HTR-8/SVneo (cell line): ENCODE results near the gene MC3R.
"Not testable (repeated sequence)": the region's sequence is repeated elsewhere in the genome, so short reads cannot be mapped to it uniquely, and the experiment has no call there.

Experiments
- DNase-seq: peaks from one replicate; pipeline ENCODE4 v3.0.0; 2011; ENCODE audit warnings: low spot score, mixed read lengths; ENCODE audit not compliant: insufficient read length
- FAIRE-seq: peaks from 2 replicates; lab custom pipeline; 2011; peaks lifted over from hg19 to GRCh38; lab: Jason Lieb, UNC

The MC3R gene

GRCh38 chr20:56247954-56248782 is at the start of gene MC3R:
TSS of gene MC3R (plus strand) at chr20:56248732. CDS start at chr20:56248844, 112 bp downstream.
- FAIRE-seq (peak; percentile 99), DNase-seq (peak; percentile 83)

DNA sequence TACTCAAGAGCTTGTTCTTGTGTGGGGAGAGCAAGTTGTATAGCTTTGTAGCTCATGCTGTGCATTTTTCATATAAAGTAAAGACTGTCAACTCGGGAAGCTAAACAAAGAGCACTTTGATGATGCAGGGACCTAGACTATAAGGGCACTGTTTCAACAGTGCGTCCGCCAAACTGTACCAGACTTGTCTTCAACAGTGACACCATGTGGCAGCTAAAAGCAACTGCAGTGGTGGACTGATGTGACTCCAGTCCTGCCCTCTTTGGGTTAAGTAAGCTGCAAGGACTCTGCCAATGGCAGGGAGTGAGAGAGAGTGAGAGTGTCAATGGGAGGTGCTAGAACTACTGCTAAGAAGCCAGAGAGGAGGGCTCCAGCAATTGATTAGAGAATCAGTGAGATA is 48.1 kb upstream of the MC3R start:
- peak; percentile 93 for FAIRE-seq
- no peak for DNase-seq

DNA sequence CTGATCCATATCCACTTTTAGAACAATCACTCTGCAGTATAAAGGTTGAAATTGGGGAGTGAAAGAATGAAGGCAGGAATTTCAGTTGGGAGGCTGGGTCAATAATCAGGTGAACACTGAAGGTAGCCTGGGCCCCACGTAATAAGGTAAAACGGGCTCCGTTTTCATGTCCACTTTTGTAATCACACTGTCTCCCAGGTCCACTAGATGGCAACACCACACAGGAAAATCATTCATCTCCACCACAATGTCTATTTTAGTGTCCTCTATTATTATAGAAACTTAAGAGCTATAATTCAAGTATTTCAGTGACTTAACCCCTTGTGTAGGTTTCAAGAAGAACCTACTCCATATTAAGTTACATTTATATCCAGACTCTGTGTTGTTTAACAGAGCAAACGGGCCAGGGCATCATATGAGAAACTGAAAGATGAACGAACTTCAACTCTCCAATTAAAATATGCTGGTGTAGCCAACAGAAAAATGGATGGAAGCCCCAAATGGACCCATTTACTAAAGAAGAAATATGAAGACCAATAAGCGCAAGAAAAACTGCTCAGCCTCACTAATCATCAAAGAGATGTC is 45.9 kb upstream of the MC3R start:
- DNase-seq (peak; percentile 62), FAIRE-seq (no peak)

- DNase-seq (no peak), FAIRE-seq (peak; percentile 80)
Measured at GRCh38 chr20:56204206-56204605, 44.3 kb upstream of the MC3R start.

- DNase-seq (no peak), FAIRE-seq (no peak)
Measured at GRCh38 chr20:56205346-56205745, 43.2 kb upstream of the MC3R start.

GRCh38 chr20:56207656-56208055 is 40.9 kb upstream of the MC3R start:
- DNase-seq (no peak), FAIRE-seq (peak; percentile 36)

- FAIRE-seq = no peak
- no peak for DNase-seq
Measured at GRCh38 chr20:56208121-56208520, 40.4 kb upstream of the MC3R start.

DNA sequence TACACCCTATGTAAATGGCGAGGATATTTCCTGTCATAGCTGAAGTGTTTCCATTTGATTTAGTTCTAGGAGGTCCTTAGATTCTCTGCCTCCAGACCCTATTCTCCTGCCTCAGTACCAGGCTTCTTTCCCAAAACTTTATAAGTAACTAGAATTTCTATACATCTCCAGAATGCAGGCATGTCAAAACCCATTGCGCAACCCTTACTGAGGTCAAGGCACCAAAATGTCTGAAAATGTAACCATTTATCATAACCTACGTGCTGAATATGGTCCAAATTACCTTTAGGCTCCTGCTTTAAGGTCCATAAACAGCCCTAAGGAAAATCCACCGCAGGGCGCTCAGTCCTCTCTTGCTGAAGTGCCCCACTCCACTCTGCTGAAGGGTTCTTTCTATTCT is 37.5 kb upstream of the MC3R start:
- DNase-seq (no peak), FAIRE-seq (peak; percentile 79)

- FAIRE-seq (peak; percentile 72), DNase-seq (no peak)
Measured at GRCh38 chr20:56212091-56212490, 36.4 kb upstream of the MC3R start.

DNA sequence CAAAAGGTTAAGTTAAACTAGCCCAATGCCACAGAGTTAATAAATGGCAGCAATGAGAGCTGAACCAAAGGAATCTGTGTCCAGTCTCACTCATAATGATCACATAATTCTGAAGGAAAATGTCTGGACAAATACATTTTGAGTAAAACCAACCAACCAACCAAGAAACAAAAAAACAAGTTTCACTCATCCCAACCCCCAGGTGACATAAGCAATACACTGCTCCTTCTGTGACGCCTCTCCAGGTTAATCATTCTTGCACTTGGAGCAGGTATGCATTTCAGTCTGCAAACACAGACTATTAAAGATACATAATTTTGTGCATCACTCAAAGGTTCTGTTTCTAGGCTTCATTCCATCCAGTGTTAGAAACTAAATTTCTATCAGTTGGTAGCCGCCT is 35.2 kb upstream of the MC3R start:
- DNase-seq = no peak
- peak; percentile 26 for FAIRE-seq

GRCh38 chr20:56215115-56215514 is 33.4 kb upstream of the MC3R start:
- peak; percentile 46 for FAIRE-seq
- no peak for DNase-seq

- no peak for DNase-seq
- FAIRE-seq = peak; percentile 67
Measured at GRCh38 chr20:56217829-56218228, 30.7 kb upstream of the MC3R start.

- DNase-seq = not testable (repeated sequence)
- peak; percentile 70 for FAIRE-seq
Measured at GRCh38 chr20:56221186-56221585, 27.3 kb upstream of the MC3R start.

- peak; percentile 94 for FAIRE-seq
- DNase-seq = no peak
Measured at GRCh38 chr20:56222201-56222600, 26.3 kb upstream of the MC3R start.

- DNase-seq (no peak), FAIRE-seq (peak; percentile 96)
Measured at GRCh38 chr20:56222945-56223344, 25.6 kb upstream of the MC3R start.

GRCh38 chr20:56223352-56223751 is 25.2 kb upstream of the MC3R start:
- no peak for DNase-seq
- FAIRE-seq = no peak

DNA sequence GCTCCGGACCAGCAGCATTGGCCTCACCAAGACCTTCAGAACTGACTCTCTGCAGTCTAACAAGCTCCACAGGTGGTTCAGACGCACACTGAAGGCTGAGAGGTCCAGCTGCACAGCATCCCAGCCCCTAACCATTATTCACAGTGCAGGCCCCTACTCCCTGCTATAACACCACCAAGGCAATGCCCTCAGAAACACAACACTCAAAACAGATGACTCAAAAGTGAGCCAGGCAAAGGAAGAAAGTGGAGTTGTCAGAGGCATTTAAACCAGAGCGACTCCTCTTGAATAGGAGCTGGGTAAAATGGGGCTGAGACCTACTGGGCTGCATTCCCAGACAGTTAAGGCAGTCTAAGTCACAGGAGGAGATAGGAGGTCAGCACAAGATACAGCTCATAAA is 20.5 kb upstream of the MC3R start:
- DNase-seq (no peak), FAIRE-seq (peak; percentile 84)

- no peak for FAIRE-seq
- DNase-seq = no peak
Measured at GRCh38 chr20:56229812-56230211, 18.7 kb upstream of the MC3R start.

DNA sequence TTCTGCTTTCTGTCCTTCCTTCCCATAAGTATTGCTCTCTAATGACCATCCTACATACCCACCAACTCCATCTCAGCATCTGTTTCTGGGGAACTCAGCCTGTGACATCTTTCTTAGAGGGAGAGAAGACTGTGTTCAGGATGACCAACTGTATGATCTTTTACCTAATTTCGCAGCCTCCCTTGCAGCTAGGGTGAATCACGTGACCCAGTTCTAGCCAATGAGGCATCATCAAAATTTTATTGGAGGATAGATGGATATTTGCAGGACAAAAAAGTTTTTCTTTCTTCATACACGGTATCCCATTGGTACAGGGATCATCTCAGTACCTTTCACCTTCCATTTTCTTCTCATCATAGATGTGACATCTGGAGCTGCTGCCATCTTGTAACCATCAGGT is 14.4 kb upstream of the MC3R start:
- DNase-seq (no peak), FAIRE-seq (no peak)

GRCh38 chr20:56237335-56237734 is 11.2 kb upstream of the MC3R start:
- no peak for DNase-seq
- no peak for FAIRE-seq

DNA sequence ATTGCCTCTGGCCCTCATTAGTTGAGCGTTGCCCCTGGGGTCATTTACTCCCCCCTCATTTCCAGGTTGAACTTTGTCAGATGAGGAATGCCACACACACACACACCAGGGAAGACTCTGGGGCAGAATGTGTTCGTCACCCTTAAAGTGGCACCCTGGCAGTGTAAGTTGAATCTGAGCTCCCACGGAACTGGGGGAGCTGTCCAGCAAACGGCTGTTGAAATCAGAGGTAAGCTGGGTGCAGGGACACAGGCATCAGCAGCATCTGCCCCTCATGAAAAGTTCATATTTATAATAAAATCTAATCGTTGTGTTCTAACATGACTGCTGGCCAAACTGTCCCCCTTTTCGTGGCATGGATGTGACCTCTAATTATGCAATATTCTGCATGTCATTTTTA is 4.3 kb upstream of the MC3R start:
- FAIRE-seq = peak; percentile 94
- DNase-seq = no peak

GRCh38 chr20:56245761-56246160 is 2.8 kb upstream of the MC3R start:
- no peak for DNase-seq
- FAIRE-seq = peak; percentile 81
